ENCODE measurements around the gene BMP2K. TPM values are rescaled to one million over a fixed set of nuclear protein-coding genes. Genes with fewer than 3 reads are reported as not detected.
"Not testable (repeated sequence)": the region's sequence is repeated elsewhere in the genome, so short reads cannot be mapped to it uniquely, and the experiment has no call there.

Gene BMP2K
- total and polyA plus RNA-seq, 3 donors from 2014 or later: 64.9 to 110 (median 102) TPM

DNA sequence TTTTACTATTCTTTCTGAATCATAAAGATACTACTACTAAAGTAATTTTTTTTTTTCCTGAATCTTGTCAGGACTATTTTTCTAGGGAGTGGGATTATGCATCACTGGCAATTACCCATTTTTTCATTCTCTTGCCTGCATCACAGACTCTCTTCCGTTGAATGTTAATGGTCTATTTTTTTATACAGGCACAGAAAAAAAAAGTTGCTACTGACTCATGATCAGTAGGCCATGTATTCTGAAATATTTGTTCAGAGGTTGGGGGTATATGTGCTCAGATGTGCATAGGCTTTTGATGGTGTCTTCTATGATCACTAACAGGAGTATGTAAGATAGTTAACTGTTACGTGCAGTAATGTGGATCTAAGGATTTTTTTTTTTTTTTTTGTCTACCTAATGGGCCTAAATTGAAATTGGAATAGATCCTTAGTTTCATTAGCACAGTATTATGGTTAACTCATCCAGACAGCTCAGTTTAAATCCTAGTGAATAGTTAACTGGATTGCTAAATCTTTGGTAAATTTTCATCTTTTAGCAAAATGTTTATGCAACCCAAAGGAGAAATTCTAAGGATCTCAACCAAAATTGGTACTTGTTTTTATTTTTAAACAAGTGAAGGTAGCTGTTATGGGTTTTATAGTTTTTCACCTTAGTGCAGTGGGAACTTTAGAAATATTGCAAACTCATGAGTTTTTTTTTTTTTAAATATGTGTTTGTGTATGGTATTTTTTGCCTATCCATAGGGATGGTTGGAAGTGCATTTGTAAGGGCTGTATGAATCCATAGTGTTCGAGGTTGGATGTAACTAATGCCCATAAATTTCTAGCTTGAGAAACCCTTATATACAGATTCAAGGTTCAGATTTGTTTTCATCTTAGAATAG is 12.1 kb downstream of the BMP2K start:
- 83 to 94% methylated on average over 3 of the region's 3 CpGs for WGBS, 2 donors
- intact Hi-C loops (cut with DNase I; ENCODE audit: low total_unique reads): no loop called here
- H3K4me3 ChIP-seq: no peak overlapping the region
- no peak overlapping the region for H3K27ac ChIP-seq
- peaks cover 6% of the 10 kb centered on the region for H3K4me1 ChIP-seq
- no peaks in the 10 kb centered on the region for H3K36me3 ChIP-seq (ENCODE audit: low read depth, missing control alignments)
- TF ChIP-seq, protein P1, sequence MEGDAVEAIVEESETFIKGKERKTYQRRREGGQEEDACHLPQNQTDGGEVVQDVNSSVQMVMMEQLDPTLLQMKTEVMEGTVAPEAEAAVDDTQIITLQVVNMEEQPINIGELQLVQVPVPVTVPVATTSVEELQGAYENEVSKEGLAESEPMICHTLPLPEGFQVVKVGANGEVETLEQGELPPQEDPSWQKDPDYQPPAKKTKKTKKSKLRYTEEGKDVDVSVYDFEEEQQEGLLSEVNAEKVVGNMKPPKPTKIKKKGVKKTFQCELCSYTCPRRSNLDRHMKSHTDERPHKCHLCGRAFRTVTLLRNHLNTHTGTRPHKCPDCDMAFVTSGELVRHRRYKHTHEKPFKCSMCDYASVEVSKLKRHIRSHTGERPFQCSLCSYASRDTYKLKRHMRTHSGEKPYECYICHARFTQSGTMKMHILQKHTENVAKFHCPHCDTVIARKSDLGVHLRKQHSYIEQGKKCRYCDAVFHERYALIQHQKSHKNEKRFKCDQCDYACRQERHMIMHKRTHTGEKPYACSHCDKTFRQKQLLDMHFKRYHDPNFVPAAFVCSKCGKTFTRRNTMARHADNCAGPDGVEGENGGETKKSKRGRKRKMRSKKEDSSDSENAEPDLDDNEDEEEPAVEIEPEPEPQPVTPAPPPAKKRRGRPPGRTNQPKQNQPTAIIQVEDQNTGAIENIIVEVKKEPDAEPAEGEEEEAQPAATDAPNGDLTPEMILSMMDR (IDR thresholded peaks at IDR 0.05): no peak
- no peak for TF ChIP-seq POLR2A (IDR thresholded peaks at IDR 0.05)
- no peak for DNase-seq
- no peaks in the 10 kb centered on the region for H3K9me3 ChIP-seq
- H3K27me3 ChIP-seq: no peaks in the 10 kb centered on the region

DNA sequence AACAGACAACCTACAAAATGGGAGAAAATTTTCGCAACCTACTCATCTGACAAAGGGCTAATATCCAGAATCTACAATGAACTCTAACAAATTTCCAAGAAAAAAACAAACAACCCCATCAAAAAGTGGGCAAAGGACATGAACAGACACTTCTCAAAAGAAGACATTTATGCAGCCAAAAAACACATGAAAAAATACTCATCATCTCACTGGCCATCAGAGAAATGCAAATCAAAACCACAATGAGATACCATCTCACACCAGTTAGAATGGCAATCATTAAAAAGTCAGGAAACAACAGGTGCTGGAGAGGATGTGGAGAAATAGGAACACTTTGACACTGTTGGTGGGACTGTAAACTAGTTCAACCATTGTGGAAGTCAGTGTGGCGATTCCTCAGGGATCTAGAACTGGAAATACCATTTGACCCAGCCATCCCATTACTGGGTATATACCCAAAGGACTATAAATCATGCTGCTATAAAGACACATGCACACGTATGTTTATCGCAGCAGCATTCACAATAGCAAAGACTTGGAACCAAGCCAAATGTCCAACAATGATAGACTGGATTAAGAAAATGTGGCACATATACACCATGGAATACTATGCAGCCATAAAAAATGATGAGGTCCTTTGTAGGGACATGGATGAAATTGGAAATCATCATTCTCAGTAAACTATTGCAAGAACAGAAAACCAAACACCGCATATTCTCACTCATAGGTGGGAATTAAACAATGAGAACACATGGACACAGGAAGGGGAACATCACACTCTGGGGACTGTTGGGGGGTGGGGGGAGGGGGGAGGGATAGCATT is 19.7 kb downstream of the BMP2K start:
- H3K9me3 ChIP-seq; H3K27me3 ChIP-seq; H3K4me3 ChIP-seq; H3K36me3 ChIP-seq (ENCODE audit: low read depth, missing control alignments); H3K27ac ChIP-seq; intact Hi-C loops (cut with DNase I; ENCODE audit: low total_unique reads); DNase-seq: not testable (repeated sequence)
- H3K4me1 ChIP-seq: peaks cover 13% of the 10 kb centered on the region
- WGBS, 2 donors: 92 to 93% methylated on average over 3 to 4 of the region's 5 CpGs

DNA sequence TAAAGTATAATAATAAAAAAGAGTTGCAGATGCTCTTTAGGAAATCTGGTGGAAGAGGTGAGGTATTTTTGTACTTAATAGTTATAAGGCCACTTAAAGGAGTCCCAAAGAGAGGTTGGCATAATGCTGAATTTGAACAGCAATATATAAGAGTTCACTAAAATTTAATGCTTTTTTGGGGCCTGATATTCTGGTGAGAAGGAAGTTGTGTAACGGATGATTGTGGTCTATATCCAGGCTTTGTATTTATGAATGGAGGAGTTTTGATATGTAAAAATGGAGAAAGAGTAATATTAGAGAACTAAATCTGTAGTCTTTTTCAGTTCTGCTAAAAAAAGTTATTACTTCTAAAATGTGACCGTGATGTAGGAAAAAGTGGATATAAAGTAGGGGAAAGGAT is 20.4 kb downstream of the BMP2K start:
- no peak overlapping the region for H3K27ac ChIP-seq
- H3K4me1 ChIP-seq: peaks cover 13% of the 10 kb centered on the region
- no peaks in the 10 kb centered on the region for H3K9me3 ChIP-seq
- 45 to 85% methylated on average over 2 of the region's 2 CpGs for WGBS, 2 donors
- TF ChIP-seq, protein P1 (IDR thresholded peaks at IDR 0.05): no peak
- TF ChIP-seq POLR2A (IDR thresholded peaks at IDR 0.05): no peak
- no peaks in the 10 kb centered on the region for H3K27me3 ChIP-seq
- no peak for DNase-seq
- no peak overlapping the region for H3K4me3 ChIP-seq
- intact Hi-C loops (cut with DNase I; ENCODE audit: low total_unique reads): no loop called here
- H3K36me3 ChIP-seq (ENCODE audit: low read depth, missing control alignments): no peaks in the 10 kb centered on the region

DNA sequence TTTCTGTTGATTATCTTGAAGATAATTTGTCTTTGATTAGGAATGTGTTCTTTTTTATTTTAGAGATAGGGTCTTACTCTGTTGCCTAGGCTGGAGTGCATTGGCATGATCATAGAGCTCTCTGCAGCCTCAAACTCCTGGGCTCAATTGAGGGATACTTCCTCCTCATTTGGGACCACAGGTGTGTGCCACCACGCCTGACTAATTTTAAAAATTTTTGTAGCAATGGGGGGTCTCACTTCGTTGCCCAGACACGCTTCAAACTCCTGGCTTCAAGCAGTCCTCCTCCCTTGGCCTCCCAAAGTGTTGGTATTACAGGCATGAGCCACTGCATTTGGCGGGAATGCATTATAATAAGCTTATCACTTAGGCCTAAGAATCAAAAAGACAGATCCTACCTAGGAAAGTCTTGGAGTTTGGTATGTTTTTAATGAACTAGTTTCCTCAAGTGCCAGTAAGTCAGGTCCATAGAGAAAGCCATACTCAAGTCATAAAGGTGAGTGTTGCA is 21.7 kb downstream of the BMP2K start:
- Histone ChIP-seq H3K27ac (no peak overlapping the region), H3K27me3 (no peaks in the 10 kb centered on the region), H3K36me3 (ENCODE audit: low read depth, missing control alignments) (no peaks in the 10 kb centered on the region), H3K4me3 (no peak overlapping the region), H3K4me1 (peaks cover 13% of the 10 kb centered on the region), H3K9me3 (no peaks in the 10 kb centered on the region)
- DNase-seq: no peak
- intact Hi-C loops (cut with DNase I; ENCODE audit: low total_unique reads): no loop called here
- 93 to 95% methylated on average over 4 of the region's 4 CpGs for WGBS, 2 donors
- no peak for TF ChIP-seq POLR2A (IDR thresholded peaks at IDR 0.05)
- TF ChIP-seq, protein P1 (IDR thresholded peaks at IDR 0.05): no peak

Measured in testis (tissue), 3 donors.